GM19025 (cell line): ENCODE results near the gene SYT13.
"Not testable (repeated sequence)": the region's sequence is repeated elsewhere in the genome, so short reads cannot be mapped to it uniquely, and the experiment has no call there.

Source experiments
- ATAC-seq: cut with Tn5 transposase; IDR thresholded peaks from one replicate; pipeline ENCODE4 v1.9.1; 2021; ENCODE audit warnings: mild to moderate bottlenecking, low read depth, moderate library complexity; ENCODE audit not compliant: unreplicated experiment

SYT13 gene

DNA sequence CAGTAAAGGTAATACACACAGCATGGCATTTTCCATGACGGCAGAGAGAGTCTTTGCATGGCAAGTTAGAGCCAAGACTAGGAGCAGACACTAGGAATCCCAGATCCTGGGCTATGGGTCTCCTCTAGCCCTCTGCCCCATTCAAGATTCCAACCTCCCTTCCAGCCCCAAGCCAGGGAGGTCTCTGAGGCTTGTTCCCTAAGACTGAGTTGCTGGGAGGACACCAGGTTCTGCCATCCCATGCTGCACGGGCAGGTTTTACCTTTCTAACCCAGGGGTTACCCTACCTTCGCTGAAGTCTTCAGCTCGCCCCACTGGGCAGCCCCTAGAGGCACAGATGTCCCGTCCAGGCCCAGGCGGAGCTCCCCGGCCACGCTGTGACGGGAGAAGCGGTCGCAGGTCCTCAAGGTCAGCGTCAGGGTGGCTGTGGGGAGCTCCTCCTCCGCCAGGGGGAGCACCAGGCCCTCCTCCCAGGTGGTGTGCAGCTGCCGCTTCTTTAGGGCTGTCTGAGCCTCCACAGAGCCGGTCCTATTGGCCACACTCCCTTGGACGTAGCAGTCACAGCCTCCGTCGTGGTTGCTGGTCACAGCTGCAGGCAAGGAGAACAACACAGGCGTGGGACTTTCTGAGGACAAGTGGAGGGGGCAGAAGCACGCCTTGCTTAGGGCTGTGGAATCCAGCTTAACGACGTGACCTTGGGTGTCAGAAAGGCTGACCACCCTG is 33.8 kb downstream of the SYT13 start:
- ATAC-seq, result no peak

GRCh38 chr11:45250035-45250718 is 36.0 kb downstream of the SYT13 start:
- no peak for ATAC-seq

DNA sequence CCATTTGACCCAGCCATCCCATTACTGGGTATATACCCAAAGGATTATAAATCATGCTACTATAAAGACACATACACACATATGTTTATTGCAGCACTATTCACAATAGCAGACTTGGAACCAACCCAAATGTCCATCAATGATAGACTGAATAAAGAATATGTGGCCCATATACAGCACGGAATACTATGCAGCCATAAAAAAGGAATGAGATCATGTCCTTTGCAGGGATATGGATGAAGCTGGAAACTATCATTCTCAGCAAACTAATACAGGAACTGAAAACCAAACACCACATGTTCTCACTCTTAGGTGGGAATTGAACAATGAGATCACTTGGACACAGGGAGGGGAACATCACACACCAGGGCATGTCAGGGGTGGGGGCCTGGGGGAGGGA is 36.8 kb downstream of the SYT13 start:
- not testable (repeated sequence) for ATAC-seq

GRCh38 chr11:45248501-45249011 is 37.6 kb downstream of the SYT13 start:
- no peak for ATAC-seq

DNA sequence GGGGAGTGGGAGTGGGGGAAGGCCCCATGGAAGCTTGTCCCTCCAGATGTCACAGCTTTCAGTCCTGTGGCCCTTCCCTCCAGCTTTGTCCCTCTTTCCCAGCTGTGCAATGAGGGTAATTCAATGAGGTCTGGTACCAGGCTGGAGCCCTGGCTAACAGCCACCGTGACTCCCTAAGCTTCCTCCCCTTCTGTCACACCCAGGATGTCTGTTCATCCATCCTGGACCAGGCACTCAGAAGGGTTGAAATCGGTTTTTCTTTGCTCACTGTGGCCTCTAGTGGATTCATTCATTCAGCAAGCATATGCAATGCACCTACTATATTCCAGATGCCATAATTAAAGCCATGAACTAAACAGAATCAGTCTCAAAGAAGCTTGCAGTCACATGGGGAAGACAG is 38.7 kb downstream of the SYT13 start:
- ATAC-seq, result no peak

GRCh38 chr11:45246241-45246640 is 39.9 kb downstream of the SYT13 start:
- ATAC-seq, result no peak

GRCh38 chr11:45245218-45246045 is 40.7 kb downstream of the SYT13 start:
- ATAC-seq, result no peak

- ATAC-seq, result no peak
Observed at GRCh38 chr11:45243967-45244366, 42.2 kb downstream of the SYT13 start.

DNA sequence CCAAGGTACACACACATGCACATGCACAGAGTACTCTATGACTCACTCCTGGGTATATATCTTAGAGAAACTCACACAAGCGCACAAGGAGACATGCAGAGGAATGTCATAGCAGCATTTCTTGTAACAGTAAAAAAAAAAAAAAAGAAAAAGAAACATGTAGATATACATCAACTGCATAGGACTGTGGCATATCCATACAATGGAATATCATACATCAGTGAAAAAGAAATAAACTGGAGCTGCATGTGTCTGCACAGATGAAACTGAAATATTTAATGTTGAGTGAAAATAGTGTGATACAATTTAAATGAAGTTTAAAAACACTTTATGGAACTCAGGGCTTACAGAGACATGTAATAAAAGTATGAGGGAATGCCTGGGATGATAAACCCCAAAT is 46.4 kb downstream of the SYT13 start:
- no peak for ATAC-seq

- ATAC-seq, result no peak
Observed at GRCh38 chr11:45238724-45239123, 47.4 kb downstream of the SYT13 start.

GRCh38 chr11:45237711-45238315 is 48.3 kb downstream of the SYT13 start:
- ATAC-seq, result no peak

DNA sequence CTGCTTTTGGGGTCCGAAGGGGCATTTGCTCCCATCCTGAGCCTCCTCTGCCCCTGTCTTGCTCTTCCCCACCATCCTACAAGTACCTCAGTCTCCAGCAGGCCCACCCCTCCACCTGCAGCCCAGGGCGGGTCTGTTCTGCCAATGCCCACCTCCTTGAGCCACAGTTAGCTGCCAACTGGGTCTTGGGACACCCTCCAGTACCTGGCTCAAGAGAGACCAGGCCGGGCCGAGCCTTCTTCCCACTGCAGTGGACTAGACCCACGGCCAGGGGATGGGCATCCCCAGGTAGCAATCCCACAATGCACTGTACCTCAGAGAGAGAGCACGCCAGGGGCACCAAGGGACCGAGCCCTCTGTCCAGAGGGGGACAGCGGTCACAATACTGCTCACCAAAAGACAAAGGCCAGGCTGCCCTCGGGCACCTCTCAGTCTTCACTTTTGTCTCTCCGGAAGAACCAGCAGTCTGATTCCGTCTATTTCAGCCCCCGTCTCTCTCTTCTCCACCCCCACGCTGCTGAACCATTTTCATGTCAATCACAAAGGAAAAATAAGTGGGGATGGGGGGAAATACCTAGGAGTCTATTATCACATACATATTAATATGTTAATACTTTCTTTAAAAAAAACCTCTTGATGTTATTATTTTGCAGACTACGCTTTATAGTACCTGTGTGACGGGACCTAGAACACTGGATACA is 51.7 kb downstream of the SYT13 start:
- no peak for ATAC-seq

DNA sequence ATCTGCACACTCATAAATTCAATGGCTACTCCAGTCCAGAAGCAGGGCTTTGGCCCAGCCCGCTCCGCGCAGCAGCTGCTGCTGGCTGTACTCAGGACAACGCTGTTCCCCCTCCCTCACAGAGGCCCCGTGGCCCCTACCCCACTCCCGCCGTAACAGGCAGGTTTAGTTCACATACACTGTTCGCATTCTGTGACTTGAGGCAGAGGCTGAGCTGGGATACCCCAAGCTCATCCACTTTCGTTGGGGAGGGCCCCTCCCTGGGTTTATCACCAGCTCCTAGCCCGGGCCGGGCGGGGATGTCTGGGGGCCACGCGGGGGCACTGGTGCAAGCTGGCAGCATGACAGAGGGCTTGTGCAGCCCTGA is 52.4 kb downstream of the SYT13 start:
- no peak for ATAC-seq

- ATAC-seq, result peak; percentile 70
Observed at GRCh38 chr11:45233121-45233803, 52.9 kb downstream of the SYT13 start.

DNA sequence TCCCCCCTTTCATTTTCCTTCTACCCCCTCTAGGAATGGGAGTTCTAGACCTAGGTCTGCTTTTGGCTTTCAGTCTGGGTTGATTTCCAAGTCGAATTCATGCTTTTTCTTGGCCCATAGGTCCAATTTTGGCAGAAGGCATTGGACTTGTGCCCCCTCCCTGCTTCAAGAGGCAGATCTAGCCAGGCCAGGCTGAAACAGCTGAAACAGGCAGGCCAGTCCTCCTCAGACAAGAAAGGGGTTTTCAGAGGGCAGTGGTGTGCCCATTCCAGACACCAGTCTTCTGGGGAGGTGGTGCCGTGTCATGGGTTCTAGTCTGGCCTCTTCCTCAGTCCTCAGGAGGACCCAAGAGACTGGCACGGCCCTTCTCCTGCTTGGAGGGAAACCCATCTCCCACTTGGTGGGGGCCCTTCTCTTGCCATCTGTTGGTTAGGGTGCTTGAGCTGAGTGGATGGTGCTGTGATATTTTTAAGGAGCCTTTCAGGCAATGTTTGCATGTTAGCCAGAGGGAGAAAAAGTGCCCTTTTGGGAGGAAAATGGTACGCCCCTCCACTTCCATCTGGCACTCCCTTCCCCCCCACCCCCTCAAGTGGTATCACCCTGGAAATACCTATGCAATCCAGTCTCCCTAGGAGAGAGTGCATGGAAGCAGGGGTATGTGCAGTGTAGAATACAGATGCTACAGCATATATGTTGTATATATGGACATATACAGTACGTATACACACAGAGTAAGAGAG is 53.6 kb downstream of the SYT13 start:
- no peak for ATAC-seq

DNA sequence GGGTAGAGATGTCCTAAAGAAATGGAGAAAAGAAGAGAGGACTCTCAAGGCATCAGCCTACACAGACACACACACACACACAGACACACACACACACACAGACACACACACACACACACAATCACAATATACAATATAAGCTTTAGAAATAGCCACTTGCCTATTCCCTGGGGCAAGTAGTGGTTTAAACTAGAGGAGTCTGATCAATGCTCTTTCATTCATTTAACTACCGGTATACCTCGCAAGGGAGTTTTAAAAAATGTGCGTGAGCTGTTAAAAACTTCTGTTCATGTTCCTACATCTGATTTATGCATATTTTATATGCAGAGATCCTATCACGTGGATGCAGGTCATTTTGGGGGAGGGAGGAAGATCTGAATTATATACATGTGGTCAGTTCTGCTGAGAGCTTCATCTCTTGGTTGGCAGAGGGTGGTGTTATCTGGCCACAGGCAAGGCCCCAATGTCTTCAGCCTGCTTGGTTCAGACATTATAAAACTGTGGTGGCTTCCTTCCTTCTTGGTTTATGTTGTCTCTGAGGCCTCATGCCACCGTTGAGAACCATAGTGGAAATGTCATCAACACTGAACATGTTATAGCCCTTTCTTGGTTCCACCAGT is 56.6 kb downstream of the SYT13 start:
- no peak for ATAC-seq

GRCh38 chr11:45227836-45228235 is 58.3 kb downstream of the SYT13 start:
- no peak for ATAC-seq

DNA sequence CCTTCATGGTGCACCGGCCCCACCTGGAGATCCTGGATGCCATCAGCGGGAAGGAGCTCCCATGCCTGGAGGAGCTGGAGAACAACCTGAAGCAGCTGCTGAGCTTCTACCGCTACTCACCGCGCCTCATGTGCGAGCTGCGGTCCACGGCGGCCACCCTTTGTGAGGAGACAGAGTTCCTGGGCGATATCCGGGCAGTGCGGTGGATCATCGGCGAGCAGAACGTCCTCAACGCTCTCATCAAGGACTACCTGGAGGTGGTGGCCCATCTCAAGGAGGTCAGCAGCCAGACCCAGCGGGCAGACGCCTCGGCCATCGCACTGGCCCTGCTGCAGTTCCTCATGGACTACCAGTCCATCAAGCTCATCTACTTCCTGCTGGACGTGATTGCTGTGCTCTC is 59.2 kb downstream of the SYT13 start:
- ATAC-seq, result no peak
